NOMO-1 treated with DMSO at 0.1 percent for 48 hours (cell line): Measurements from ENCODE around the gene GNL3.
"Not testable (repeated sequence)": the region's sequence is repeated elsewhere in the genome, so short reads cannot be mapped to it uniquely, and the experiment has no call there.

Experiments used
- DNase-seq: peaks from one replicate; lab custom pipeline; 2025; ENCODE audit not compliant: unreplicated experiment; lab: John Stamatoyannopoulos, UW

GNL3 gene

GRCh38 chr3:52685709-52686691 is at the start of gene GNL3, which contains the start of gene PBRM1:
Gene GNL3, plus strand, starts transcription at chr3:52686032. Its CDS starts 61 bp downstream, at chr3:52686093.
Gene PBRM1, minus strand, starts transcription at chr3:52685913.
- peak; percentile 91 for DNase-seq

- DNase-seq = no peak
Observed at GRCh38 chr3:52636673-52637072, 49.2 kb upstream of the GNL3 start.

GRCh38 chr3:52645549-52645948 is 40.3 kb upstream of the GNL3 start:
- DNase-seq = no peak

GRCh38 chr3:52649461-52650210 is 36.2 kb upstream of the GNL3 start:
- DNase-seq = no peak

GRCh38 chr3:52650439-52650838 is 35.4 kb upstream of the GNL3 start:
- no peak for DNase-seq

GRCh38 chr3:52651592-52651991 is 34.2 kb upstream of the GNL3 start:
- DNase-seq = no peak

GRCh38 chr3:52655895-52656294 is 29.9 kb upstream of the GNL3 start:
- DNase-seq = no peak

GRCh38 chr3:52660046-52660445 is 25.8 kb upstream of the GNL3 start:
- no peak for DNase-seq

GRCh38 chr3:52663098-52663497 is 22.7 kb upstream of the GNL3 start:
- DNase-seq = no peak

GRCh38 chr3:52670621-52671521 is 15.0 kb upstream of the GNL3 start:
- peak; percentile 96 for DNase-seq

GRCh38 chr3:52671676-52672075 is 14.2 kb upstream of the GNL3 start:
- DNase-seq = peak; percentile 20

GRCh38 chr3:52676201-52676600 is 9.6 kb upstream of the GNL3 start:
- DNase-seq = not testable (repeated sequence)

- no peak for DNase-seq
Observed at GRCh38 chr3:52678265-52679198, 7.3 kb upstream of the GNL3 start.

GRCh38 chr3:52679199-52679538 is 6.7 kb upstream of the GNL3 start:
- DNase-seq = no peak

- DNase-seq = no peak
Observed at GRCh38 chr3:52679811-52680210, 6.0 kb upstream of the GNL3 start.

GRCh38 chr3:52681596-52681995 is 4.2 kb upstream of the GNL3 start:
- DNase-seq = peak; percentile 48

- no peak for DNase-seq
Observed at GRCh38 chr3:52682016-52682415, 3.8 kb upstream of the GNL3 start.

- no peak for DNase-seq
Observed at GRCh38 chr3:52683611-52684010, 2.2 kb upstream of the GNL3 start.

- no peak for DNase-seq
Observed at GRCh38 chr3:52684184-52684583, 1.6 kb upstream of the GNL3 start.

- peak; percentile 72 for DNase-seq
Observed at GRCh38 chr3:52685285-52685708, 535 bp upstream of the GNL3 start.
